ENCODE results near the gene CMTM5. TPM values are rescaled to one million over a fixed set of nuclear protein-coding genes. Genes with fewer than 3 reads are reported as not detected.

CMTM5 gene
- total RNA-seq, 1 donor from 2014 or later: 0.96 TPM

DNA sequence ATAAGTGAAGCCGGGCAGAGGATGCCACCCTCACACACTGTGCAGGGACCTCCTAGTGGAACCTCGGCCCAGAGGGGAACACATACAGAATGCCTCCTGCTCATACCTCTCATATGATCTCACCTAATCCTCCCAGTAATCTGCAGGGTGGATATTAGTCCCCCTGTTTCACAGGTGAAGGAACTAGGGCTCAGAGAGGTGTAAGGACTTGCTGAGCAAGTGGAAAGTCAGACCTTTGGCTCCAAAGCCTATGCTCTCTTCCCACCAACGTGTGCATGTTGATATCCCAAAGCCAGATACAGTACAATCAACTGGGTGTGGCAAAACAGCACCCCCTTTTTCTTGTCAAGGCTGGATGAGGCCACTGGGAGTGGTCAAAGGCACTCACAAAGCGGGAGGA, 27.1 kb downstream of the CMTM5 start:
- no peaks in the 10 kb centered on the region for H3K36me3 ChIP-seq
- no peak overlapping the region for H3K4me3 ChIP-seq
- no peak overlapping the region for H3K27ac ChIP-seq
- ATAC-seq (no peak), DNase-seq (no peak)
- TF ChIP-seq, protein P1, sequence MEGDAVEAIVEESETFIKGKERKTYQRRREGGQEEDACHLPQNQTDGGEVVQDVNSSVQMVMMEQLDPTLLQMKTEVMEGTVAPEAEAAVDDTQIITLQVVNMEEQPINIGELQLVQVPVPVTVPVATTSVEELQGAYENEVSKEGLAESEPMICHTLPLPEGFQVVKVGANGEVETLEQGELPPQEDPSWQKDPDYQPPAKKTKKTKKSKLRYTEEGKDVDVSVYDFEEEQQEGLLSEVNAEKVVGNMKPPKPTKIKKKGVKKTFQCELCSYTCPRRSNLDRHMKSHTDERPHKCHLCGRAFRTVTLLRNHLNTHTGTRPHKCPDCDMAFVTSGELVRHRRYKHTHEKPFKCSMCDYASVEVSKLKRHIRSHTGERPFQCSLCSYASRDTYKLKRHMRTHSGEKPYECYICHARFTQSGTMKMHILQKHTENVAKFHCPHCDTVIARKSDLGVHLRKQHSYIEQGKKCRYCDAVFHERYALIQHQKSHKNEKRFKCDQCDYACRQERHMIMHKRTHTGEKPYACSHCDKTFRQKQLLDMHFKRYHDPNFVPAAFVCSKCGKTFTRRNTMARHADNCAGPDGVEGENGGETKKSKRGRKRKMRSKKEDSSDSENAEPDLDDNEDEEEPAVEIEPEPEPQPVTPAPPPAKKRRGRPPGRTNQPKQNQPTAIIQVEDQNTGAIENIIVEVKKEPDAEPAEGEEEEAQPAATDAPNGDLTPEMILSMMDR (IDR thresholded peaks at IDR 0.05): no peak
- no peaks in the 10 kb centered on the region for H3K27me3 ChIP-seq
- intact Hi-C loops (cut with DNase I): no loop called here
- H3K4me1 ChIP-seq: no peaks in the 10 kb centered on the region
- no peaks in the 10 kb centered on the region for H3K9me3 ChIP-seq

DNA sequence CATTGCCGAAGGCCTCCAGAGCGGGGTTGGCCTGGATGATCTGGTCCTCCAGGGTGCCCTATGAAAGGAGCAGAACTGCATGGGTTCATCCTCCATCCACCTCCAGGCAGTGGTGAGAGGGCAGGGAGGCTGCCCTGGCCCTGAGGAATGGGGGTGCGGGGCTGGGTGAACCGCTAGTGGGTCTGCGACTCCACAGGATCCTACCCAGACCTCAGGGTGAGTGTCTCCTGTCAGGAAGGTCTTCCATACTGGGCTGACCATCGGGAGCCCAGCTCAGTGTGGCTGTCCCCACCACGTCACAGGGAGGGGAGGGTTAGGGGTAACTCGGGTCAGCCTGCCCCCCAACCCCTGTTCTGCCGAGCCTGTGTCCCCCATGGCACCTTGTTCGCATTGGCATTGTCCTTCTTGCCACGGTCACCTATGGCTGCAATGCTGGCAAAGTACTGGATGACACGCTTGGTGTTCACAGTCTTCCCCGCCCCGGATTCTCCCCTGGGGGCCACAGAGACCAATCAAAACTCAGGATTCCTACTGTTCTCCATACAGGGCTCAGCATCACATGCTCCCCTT, 27.6 kb downstream of the CMTM5 start:
- no peaks in the 10 kb centered on the region for H3K36me3 ChIP-seq
- no peak overlapping the region for H3K27ac ChIP-seq
- ATAC-seq (no peak), DNase-seq (no peak)
- H3K9me3 ChIP-seq: no peaks in the 10 kb centered on the region
- no peaks in the 10 kb centered on the region for H3K4me1 ChIP-seq
- H3K27me3 ChIP-seq: no peaks in the 10 kb centered on the region
- H3K4me3 ChIP-seq: no peak overlapping the region
- intact Hi-C loops (cut with DNase I): no loop called here
- TF ChIP-seq, protein P1 (IDR thresholded peaks at IDR 0.05): no peak

DNA sequence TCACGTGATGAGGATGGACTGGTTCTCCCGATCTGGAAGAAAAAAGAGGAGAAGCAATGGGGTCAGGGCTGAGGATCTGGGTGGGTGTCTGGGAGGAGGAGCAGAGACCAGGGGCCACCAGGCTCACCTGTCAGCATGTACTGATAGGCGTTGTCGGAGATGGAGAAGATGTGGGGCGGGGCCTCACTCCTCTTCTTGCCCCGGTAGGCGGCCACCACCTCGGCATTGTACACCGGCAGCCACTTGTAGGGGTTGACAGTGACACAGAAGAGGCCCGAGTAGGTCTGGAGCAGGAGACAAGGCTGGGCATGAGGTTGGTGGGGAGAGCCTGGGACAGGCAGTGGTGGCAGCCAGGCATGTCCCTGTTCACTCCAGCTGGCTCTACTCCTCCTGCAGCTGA, 28.2 kb downstream of the CMTM5 start:
- Histone ChIP-seq H3K36me3 (no peaks in the 10 kb centered on the region), H3K27me3 (no peaks in the 10 kb centered on the region), H3K27ac (no peak overlapping the region), H3K4me1 (no peaks in the 10 kb centered on the region), H3K9me3 (no peaks in the 10 kb centered on the region), H3K4me3 (no peak overlapping the region)
- intact Hi-C loops (cut with DNase I): no loop called here
- DNase-seq: no peak
- no peak for ATAC-seq
- TF ChIP-seq, protein P1 (IDR thresholded peaks at IDR 0.05): no peak

DNA sequence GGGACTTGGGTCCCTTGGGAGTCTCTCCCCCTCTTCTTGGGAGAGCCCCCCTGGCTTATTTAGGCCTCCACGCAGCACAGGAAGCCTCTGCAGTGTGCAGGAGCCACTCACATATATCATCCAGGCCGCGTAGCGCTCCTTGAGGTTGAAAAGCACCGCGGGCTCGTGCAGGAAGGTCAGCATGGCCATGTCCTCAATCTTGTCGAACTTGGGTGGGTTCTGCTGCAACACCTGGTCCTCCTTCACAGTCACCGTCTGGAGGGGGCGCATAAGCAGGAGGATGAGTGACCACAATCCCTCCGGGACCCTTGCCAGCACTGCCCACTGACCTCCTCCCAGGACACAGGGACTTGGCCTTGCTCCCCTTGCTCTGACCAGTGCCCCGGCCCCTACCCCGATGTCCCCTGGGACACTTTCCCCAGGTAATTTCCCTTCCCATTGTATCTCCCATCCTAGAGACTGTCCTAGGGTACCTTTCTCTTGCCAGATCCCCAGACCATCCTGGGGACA, 28.7 kb downstream of the CMTM5 start:
- TF ChIP-seq, protein P1 (IDR thresholded peaks at IDR 0.05): no peak
- intact Hi-C loops (cut with DNase I): no loop called here
- ATAC-seq: no peak
- Histone ChIP-seq H3K4me3 (no peak overlapping the region), H3K36me3 (no peaks in the 10 kb centered on the region), H3K4me1 (no peaks in the 10 kb centered on the region), H3K9me3 (no peaks in the 10 kb centered on the region), H3K27ac (no peak overlapping the region), H3K27me3 (no peaks in the 10 kb centered on the region)
- DNase-seq: no peak

DNA sequence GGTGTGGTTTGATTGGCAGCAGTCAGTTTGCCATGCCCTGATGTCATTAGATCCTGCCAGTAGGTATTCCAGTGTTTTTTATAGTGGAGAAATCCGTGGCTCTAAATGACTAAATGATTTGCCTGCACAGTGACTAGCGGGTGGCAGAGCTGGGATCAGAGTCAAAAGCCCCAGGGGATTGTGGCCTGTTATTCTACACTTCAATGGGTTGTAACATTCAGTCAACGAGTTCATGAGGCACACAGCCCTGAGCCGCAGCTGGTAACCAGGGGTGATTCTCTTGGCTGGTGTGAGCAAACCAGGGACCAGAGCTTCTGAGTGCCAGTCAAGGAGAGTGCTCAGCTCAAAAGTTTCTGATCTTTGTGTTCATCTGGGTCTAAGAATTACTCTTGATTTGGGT, 29.4 kb downstream of the CMTM5 start:
- Histone ChIP-seq H3K27me3 (no peaks in the 10 kb centered on the region), H3K27ac (no peak overlapping the region), H3K36me3 (no peaks in the 10 kb centered on the region), H3K4me3 (no peak overlapping the region), H3K9me3 (no peaks in the 10 kb centered on the region), H3K4me1 (no peaks in the 10 kb centered on the region)
- intact Hi-C loops (cut with DNase I): no loop called here
- ATAC-seq (no peak), DNase-seq (no peak)
- TF ChIP-seq, protein P1 (IDR thresholded peaks at IDR 0.05): no peak
